Stimulated activated CD8-positive, alpha-beta memory T cell treated with anti-CD3 and anti-CD28 coated beads, Interleukin-12 subunit alpha, Interleukin-12 subunit beta, amount 100 ng/mL, for 24 hours (primary cell): ENCODE data around the gene GCSAML.
"Not testable (repeated sequence)": the region's sequence is repeated elsewhere in the genome, so short reads cannot be mapped to it uniquely, and the experiment has no call there.

ENCODE experiments used
- DNase-seq: peaks from one replicate; pipeline ENCODE4 v3.0.0-alpha.2; 2020; ENCODE audit errors: extremely low read depth

Gene GCSAML

DNA sequence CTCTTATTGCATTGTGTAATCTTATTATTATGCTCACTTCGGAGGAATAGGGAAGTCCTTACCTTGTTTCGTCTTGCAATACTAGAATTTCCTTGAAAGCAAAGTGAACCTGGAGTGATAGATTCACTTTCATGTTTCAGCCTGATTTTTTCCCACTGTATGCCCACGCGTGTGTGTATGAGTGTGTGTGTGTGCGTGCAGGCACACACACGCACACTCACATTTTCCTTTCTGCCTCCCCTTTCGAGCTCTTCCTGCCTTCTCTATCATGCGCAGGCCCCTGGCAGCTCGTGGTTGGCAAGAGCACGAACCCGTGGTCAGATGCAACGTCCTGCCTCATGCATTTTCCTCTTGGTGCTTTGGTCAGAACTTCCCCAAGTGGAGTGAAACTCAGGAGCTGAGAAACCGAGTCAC is at the start of gene GCSAML:
Gene GCSAML, plus strand, starts transcription at position 366 of the 414 bp plus-strand sequence. CDS start 58 bp downstream, outside the sequence.
- DNase-seq, result no peak

- no peak for DNase-seq
Observed at GRCh38 chr1:247500865-247501264, 48.1 kb upstream of the GCSAML start.

- no peak for DNase-seq
Observed at GRCh38 chr1:247506831-247507230, 42.1 kb upstream of the GCSAML start.

- DNase-seq, result no peak
Observed at GRCh38 chr1:247517795-247518612, 30.9 kb upstream of the GCSAML start.

- no peak for DNase-seq
Observed at GRCh38 chr1:247518613-247518891, 30.4 kb upstream of the GCSAML start.

DNA sequence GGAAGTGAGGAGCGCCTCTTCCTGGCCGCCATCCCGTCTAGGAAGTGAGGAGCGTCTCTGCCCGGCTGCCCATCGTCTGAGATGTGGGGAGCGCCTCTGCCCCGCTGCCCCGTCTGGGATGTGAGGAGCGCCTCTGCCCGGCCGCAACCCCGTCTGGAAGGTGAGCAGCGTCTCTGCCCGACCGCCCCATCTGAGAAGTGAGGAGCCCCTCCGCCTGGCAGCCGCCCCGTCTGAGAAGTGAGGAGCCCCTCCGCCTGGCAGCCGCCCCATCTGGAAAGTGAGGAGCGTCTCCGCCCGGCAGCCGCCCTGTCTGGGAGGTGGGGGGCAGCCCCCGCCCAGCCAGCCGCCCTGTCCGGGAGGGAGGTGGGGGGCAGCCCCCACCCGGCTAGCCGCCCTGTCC is 27.0 kb upstream of the GCSAML start:
- not testable (repeated sequence) for DNase-seq

- no peak for DNase-seq
Observed at GRCh38 chr1:247528812-247529474, 20.0 kb upstream of the GCSAML start.

GRCh38 chr1:247529771-247530355 is 19.1 kb upstream of the GCSAML start:
- DNase-seq, result no peak

- DNase-seq, result no peak
Observed at GRCh38 chr1:247530785-247531184, 18.1 kb upstream of the GCSAML start.

GRCh38 chr1:247531937-247532336 is 17.0 kb upstream of the GCSAML start:
- DNase-seq, result no peak

GRCh38 chr1:247535402-247535801 is 13.5 kb upstream of the GCSAML start:
- DNase-seq, result no peak

- no peak for DNase-seq
Observed at GRCh38 chr1:247536340-247536739, 12.6 kb upstream of the GCSAML start, which contains the start of gene OR2C3. Gene OR2C3, minus strand, starts transcription at chr1:247536440. Its CDS starts 3,929 bp downstream, at chr1:247532511.

DNA sequence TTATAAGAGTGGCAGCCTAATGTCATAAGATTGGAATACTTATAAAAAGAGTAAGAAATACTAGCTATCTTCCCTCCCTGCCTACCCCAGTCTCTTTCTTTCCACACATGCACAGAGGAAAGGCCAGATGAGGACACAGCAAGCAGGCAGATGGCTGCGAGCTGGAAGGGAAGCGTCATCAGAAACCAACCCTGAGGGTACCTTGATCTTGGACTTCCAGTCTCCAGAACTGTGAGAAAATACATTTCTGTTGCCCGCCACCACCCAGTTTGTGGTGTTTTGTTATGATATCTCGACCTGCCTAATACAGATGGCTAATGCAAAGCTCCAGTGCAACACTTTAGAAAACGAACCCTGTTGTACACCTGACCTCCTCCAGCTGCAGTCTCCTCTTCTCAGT is 10.4 kb upstream of the GCSAML start:
- no peak for DNase-seq

DNA sequence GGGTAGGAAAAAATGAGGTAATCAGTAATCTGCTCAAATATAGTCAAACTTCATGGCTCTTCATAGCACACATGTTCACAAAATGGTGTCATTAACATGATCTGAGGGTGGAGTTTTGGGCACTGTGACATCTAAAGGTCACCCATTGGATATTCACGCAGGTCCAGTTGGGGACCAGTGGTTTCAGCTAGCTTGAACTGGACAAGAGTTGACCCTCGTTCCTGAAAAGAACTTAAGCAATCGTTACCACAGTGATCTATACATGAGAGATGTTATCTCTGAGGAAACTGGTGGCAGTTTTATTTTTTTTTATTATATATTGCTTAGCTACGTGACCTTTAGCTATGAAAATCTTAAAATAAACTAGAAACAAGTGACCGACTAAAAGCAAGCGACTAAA is 9.7 kb upstream of the GCSAML start:
- no peak for DNase-seq

GRCh38 chr1:247540581-247540980 is 8.4 kb upstream of the GCSAML start:
- no peak for DNase-seq

GRCh38 chr1:247542811-247543210 is 6.1 kb upstream of the GCSAML start:
- no peak for DNase-seq

DNA sequence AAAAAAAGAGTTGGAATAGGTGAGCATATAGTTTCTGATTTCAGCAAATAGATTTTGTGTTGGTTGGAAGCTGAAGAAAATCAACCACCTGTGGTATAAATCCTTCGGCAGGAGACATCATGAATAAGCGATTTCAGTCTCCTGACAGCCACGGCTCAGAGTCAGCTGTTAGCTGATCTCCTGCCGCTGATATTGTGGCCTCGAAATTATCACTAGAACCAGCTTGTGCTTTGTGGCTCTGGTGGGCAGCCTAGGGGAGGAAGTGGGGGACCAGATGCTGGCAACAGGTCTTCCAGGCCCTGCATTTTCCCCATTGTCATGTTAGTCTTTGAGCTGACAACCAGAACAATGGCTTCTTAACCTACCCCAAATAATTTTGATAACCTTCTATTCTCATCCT is 842 bp upstream of the GCSAML start:
- no peak for DNase-seq

DNA sequence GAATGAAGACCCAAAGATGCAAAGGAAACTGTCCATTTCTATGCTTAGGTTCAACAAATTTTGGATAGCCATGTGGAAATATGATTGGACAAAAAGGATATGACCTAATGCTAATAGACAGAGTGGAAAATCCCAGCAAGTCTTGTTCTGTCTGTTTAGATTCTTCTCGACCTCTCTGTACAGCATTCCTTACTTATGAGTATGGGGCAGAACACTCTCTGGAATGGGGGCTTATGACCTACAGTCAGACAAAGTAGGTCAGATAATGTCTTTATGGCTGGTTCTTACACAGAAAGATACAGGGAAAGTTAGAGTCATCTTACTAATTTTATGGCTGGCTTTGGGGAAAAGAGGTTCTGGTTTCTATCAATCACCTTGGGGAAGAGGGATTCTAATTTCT is 2.8 kb downstream of the GCSAML start:
- DNase-seq, result no peak

- no peak for DNase-seq
Observed at GRCh38 chr1:247552231-247552630, 3.3 kb downstream of the GCSAML start.

DNA sequence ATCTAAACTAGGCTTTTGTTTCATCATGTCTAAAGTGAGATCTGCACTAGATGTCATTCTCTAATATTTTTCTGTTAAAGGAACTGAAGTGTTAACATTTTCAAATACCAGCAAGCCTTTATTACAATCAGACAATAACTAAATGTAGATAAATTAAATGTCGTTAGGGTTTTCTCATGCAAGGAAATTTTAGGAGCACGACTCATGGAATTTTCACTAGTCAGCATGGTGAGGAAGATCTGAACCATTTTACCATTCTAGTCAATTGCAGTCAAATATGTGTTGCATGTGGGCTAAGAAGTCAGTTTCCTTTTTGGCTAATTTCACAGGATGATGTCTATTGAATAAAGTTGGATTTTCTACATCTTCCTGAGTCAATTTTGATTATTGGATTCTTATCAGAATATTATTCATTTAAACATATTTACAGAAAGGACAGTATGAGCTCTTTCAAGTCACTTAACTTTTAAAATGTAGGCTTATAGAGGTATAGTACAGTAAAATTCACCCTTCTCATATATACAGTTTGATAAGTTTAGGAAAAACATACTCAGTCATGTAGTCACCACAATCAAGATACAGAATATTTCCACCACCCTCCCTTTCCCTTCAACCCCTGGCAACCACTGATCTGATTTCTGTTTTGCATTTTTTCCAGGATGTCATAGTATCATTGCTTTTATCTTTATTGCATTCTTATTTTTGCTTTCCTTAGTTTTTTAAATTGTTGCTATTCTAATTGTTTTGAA is 9.2 kb downstream of the GCSAML start:
- no peak for DNase-seq

- DNase-seq, result no peak
Observed at GRCh38 chr1:247561711-247562110, 12.8 kb downstream of the GCSAML start.

GRCh38 chr1:247562198-247562597 is 13.3 kb downstream of the GCSAML start:
- DNase-seq, result no peak
